Measurements from ENCODE around the gene NT5C1B. TPM values are rescaled to one million over a fixed set of nuclear protein-coding genes. Genes with fewer than 3 reads are reported as not detected.

Gene NT5C1B
- total and polyA plus RNA-seq, 9 donors = not detected

- intact Hi-C loops (cut with DNase I) = no loop called here
- H3K4me3 ChIP-seq = no peak overlapping the region
- 86 to 92% (median 87%) methylated on average over 5 of the region's 5 CpGs for WGBS, 3 donors
- H3K36me3 ChIP-seq = no peaks in the 10 kb centered on the region
- no peaks in the 10 kb centered on the region for H3K4me1 ChIP-seq (ENCODE audit: insufficient read depth)
- H3K27me3 ChIP-seq = no peaks in the 10 kb centered on the region
- no peak overlapping the region for H3K27ac ChIP-seq
- DNase-seq = no peak
- TF ChIP-seq POLR2A (IDR thresholded peaks at IDR 0.05) (no peak), EP300 (IDR thresholded peaks at IDR 0.05) (no peak), CTCF (IDR thresholded peaks at IDR 0.05) (no peak)
- no peaks in the 10 kb centered on the region for H3K9me3 ChIP-seq
These were observed 8.2 kb upstream of the NT5C1B start for GRCh38 chr2:18597618-18598017.

GRCh38 chr2:18596993-18597392, 7.6 kb upstream of the NT5C1B start:
- H3K27me3 ChIP-seq = no peaks in the 10 kb centered on the region
- no peak for DNase-seq
- TF ChIP-seq EP300 (IDR thresholded peaks at IDR 0.05) (no peak), CTCF (IDR thresholded peaks at IDR 0.05) (no peak), POLR2A (IDR thresholded peaks at IDR 0.05) (no peak)
- H3K4me3 ChIP-seq = no peak overlapping the region
- H3K27ac ChIP-seq = no peak overlapping the region
- no peaks in the 10 kb centered on the region for H3K9me3 ChIP-seq
- H3K4me1 ChIP-seq (ENCODE audit: insufficient read depth) = no peaks in the 10 kb centered on the region
- H3K36me3 ChIP-seq = no peaks in the 10 kb centered on the region
- intact Hi-C loops (cut with DNase I) = no loop called here
- WGBS, 3 donors = 85 to 90% (median 87%) methylated on average over 3 of the region's 3 CpGs

GRCh38 chr2:18593496-18593895, 4.1 kb upstream of the NT5C1B start:
- DNase-seq = no peak
- intact Hi-C loops (cut with DNase I) = no loop called here
- Histone ChIP-seq H3K36me3 (no peaks in the 10 kb centered on the region), H3K9me3 (no peaks in the 10 kb centered on the region), H3K27me3 (no peaks in the 10 kb centered on the region), H3K4me1 (ENCODE audit: insufficient read depth) (no peaks in the 10 kb centered on the region), H3K4me3 (no peak overlapping the region), H3K27ac (no peak overlapping the region)
- TF ChIP-seq POLR2A (IDR thresholded peaks at IDR 0.05) = no peak
- TF ChIP-seq EP300 (IDR thresholded peaks at IDR 0.05) = no peak
- no peak for TF ChIP-seq CTCF (IDR thresholded peaks at IDR 0.05)
- WGBS, 3 donors = 91 to 96% (median 93%) methylated on average over 1 of the region's 1 CpG

- TF ChIP-seq POLR2A (IDR thresholded peaks at IDR 0.05) (no peak), EP300 (IDR thresholded peaks at IDR 0.05) (no peak), CTCF (IDR thresholded peaks at IDR 0.05) (no peak)
- H3K4me3 ChIP-seq = no peak overlapping the region
- intact Hi-C loops (cut with DNase I) = no loop called here
These were observed 3.0 kb upstream of the NT5C1B start for GRCh38 chr2:18592372-18592771.

GRCh38 chr2:18588802-18589201, 567 bp downstream of the NT5C1B start:
- 80 to 94% (median 92%) methylated on average over 1 of the region's 1 CpG for WGBS, 3 donors
- no peak for TF ChIP-seq POLR2A (IDR thresholded peaks at IDR 0.05)
- TF ChIP-seq EP300 (IDR thresholded peaks at IDR 0.05) = no peak
- no peak for TF ChIP-seq CTCF (IDR thresholded peaks at IDR 0.05)
- intact Hi-C loops (cut with DNase I) = no loop called here
- no peaks in the 10 kb centered on the region for H3K36me3 ChIP-seq
- no peaks in the 10 kb centered on the region for H3K27me3 ChIP-seq
- H3K4me3 ChIP-seq = no peak overlapping the region
- no peak overlapping the region for H3K27ac ChIP-seq
- no peak for DNase-seq
- H3K9me3 ChIP-seq = no peaks in the 10 kb centered on the region
- H3K4me1 ChIP-seq (ENCODE audit: insufficient read depth) = no peaks in the 10 kb centered on the region

More at GRCh38 chr2:18592372-18592771, 3.0 kb upstream of the NT5C1B start:
- Histone ChIP-seq H3K9me3 (no peaks in the 10 kb centered on the region), H3K27me3 (no peaks in the 10 kb centered on the region), H3K36me3 (no peaks in the 10 kb centered on the region), H3K27ac (no peak overlapping the region), H3K4me1 (ENCODE audit: insufficient read depth) (no peaks in the 10 kb centered on the region)
- 93 to 98% (median 96%) methylated on average over 2 of the region's 2 CpGs for WGBS, 3 donors
- DNase-seq = no peak

All from ovary (tissue), 9 donors.